Measurements from ENCODE around the gene PXK. TPM values are rescaled to one million over a fixed set of nuclear protein-coding genes. Genes with fewer than 3 reads are reported as not detected.

The PXK gene
- total and polyA plus RNA-seq, 8 donors, result 8.3 to 54.0 (median 31.1) TPM

DNA sequence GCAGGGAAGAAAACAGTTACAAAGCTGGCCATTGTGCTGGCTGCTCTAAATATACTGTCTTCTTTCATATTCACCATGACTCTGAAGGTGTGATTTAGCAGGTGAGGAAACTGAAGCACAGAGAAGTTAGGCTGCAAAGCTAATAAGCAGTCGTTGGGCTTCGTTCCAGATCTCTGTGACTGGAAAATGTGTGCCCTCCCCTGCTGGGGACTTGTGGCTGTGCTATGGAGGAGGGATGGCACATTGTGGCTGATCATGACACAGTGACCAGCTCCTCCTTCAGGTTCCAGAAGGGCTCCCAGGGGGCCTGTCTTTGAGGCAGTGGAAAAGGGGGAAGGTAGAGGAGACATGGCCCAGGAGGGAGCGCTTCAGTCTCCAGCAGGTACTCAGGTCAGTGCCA lies 19.2 kb downstream of the PXK start:
- DNase-seq, result no peak
- H3K27me3 ChIP-seq, result no peaks in the 10 kb centered on the region
- H3K4me1 ChIP-seq, result peaks cover 9 to 57% (median 30%) of the 10 kb centered on the region in 4 donors
- H3K27ac ChIP-seq, result no peak overlapping the region
- 80 to 94% (median 85%) methylated on average over 3 of the region's 3 CpGs for WGBS, 5 donors
- H3K36me3 ChIP-seq, result no peaks in the 10 kb centered on the region
- H3K4me3 ChIP-seq, result no peak overlapping the region
- no peaks in the 10 kb centered on the region for H3K9me3 ChIP-seq
- TF ChIP-seq, protein P1, sequence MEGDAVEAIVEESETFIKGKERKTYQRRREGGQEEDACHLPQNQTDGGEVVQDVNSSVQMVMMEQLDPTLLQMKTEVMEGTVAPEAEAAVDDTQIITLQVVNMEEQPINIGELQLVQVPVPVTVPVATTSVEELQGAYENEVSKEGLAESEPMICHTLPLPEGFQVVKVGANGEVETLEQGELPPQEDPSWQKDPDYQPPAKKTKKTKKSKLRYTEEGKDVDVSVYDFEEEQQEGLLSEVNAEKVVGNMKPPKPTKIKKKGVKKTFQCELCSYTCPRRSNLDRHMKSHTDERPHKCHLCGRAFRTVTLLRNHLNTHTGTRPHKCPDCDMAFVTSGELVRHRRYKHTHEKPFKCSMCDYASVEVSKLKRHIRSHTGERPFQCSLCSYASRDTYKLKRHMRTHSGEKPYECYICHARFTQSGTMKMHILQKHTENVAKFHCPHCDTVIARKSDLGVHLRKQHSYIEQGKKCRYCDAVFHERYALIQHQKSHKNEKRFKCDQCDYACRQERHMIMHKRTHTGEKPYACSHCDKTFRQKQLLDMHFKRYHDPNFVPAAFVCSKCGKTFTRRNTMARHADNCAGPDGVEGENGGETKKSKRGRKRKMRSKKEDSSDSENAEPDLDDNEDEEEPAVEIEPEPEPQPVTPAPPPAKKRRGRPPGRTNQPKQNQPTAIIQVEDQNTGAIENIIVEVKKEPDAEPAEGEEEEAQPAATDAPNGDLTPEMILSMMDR (IDR thresholded peaks at IDR 0.05), result no peak
- TF ChIP-seq POLR2A (IDR thresholded peaks at IDR 0.05), result no peak
- no peak for TF ChIP-seq EP300 (IDR thresholded peaks at IDR 0.05)
- TF ChIP-seq POLR2AphosphoS5 (IDR thresholded peaks at IDR 0.05), result no peak
- intact Hi-C loops (cut with DNase I; ENCODE audit: low total_unique reads), result no loop called here

DNA sequence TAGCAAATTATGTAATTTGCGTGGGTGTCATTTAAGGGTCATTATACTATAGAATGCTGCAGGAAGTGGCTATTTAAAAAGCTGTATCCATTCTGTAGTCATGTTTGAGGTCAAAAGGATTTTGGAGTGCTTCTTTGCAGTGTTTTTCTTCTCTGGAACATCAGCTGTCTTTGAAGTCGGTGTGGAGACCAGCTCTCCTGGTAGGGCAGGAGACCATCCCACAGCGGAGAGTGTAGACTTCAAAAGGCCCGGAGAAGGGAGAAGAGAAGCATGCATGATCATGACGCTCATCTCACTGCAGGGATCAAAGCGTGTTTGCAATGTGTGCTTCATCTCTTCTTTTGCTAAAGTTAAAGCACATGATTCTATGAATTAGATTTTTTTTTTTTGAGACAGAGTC lies 19.9 kb downstream of the PXK start:
- peaks cover 9 to 64% (median 28%) of the 10 kb centered on the region in 4 donors for H3K4me1 ChIP-seq
- WGBS, 5 donors, result 85 to 93% (median 89%) methylated on average over 6 of the region's 6 CpGs
- no peak overlapping the region for H3K4me3 ChIP-seq
- TF ChIP-seq POLR2AphosphoS5 (IDR thresholded peaks at IDR 0.05) (no peak), POLR2A (IDR thresholded peaks at IDR 0.05) (no peak), EP300 (IDR thresholded peaks at IDR 0.05) (no peak)
- TF ChIP-seq, protein P1 (IDR thresholded peaks at IDR 0.05), result no peak
- H3K9me3 ChIP-seq, result no peaks in the 10 kb centered on the region
- H3K27me3 ChIP-seq, result no peaks in the 10 kb centered on the region
- intact Hi-C loops (cut with DNase I; ENCODE audit: low total_unique reads), result no loop called here
- no peak for DNase-seq
- H3K36me3 ChIP-seq, result no peaks in the 10 kb centered on the region
- no peak overlapping the region for H3K27ac ChIP-seq

DNA sequence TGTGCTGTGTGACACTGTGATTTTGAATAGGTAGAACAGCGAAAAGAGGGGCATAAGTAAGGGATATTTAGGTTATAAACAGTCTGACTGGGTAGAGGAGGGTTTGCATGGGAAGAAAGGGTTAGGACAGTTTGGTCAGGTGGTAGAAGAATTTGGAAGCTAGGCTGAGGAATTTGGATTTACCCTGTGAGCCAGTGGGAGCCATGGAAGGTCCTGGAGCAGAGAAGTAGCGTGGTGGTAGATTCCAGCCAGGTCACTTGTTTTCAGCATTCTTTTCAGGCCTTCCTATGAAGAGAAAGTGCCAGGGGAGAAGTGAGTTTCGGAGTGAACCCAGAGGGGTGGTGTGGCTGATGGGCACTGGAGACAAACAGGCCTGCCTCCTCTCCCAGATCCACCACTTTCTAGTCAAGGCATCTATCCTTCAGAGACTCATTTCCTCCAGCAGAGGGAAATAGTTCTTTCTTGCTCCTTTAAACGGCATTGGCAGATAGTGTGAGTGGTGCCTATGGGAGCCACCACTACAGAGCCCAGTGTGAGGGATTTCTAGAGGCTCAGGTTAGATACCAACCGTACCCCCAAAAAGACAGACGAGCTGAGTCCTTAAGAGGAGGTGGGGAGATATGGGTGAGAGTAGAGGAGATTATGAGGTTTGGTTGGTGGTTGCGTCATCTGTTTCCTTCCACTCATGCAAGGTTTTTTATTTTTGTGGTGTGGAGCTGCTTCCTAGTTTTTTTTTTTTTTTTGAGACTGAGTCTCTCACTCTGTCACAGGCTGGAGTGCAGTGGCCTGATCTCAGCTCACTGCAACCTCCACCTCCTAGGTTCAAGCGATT lies 21.2 kb downstream of the PXK start:
- H3K36me3 ChIP-seq, result no peaks in the 10 kb centered on the region
- H3K9me3 ChIP-seq, result no peaks in the 10 kb centered on the region
- 79 to 84% (median 82%) methylated on average over 8 of the region's 8 CpGs for WGBS, 5 donors
- no peaks in the 10 kb centered on the region for H3K27me3 ChIP-seq
- peak overlapping the region in 2 of 5 donors; percentile 53 to 55 for H3K27ac ChIP-seq
- intact Hi-C loops (cut with DNase I; ENCODE audit: low total_unique reads), result no loop called here
- peak in 1 of 2 donors; percentile 31 for DNase-seq
- H3K4me3 ChIP-seq, result no peak overlapping the region
- TF ChIP-seq EP300 (IDR thresholded peaks at IDR 0.05) (no peak), POLR2A (IDR thresholded peaks at IDR 0.05) (no peak), POLR2AphosphoS5 (IDR thresholded peaks at IDR 0.05) (no peak)
- TF ChIP-seq, protein P1 (IDR thresholded peaks at IDR 0.05), result no peak
- peaks cover 9 to 68% (median 27%) of the 10 kb centered on the region in 4 donors for H3K4me1 ChIP-seq

DNA sequence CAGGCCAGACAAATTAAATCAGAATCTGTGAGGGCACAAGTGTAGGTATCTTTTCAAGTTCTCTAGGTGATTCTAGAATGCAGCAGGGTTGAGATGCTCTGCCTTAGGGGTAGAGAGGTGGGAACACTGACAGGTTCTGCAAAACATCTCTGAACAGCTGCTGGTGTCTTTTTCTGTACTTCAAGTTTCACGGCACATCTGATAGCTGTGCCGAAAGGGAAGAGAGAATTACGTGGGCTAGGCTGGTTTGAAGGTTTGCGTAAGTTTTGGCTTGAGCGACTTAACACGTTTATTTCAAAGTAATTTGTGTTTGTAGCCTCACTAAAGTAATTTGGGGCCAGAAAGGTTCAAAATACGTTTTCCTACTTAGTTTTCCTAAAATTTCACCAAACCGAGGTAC lies 22.5 kb downstream of the PXK start:
- intact Hi-C loops (cut with DNase I; ENCODE audit: low total_unique reads), result no loop called here
- 84 to 90% (median 87%) methylated on average over 8 of the region's 8 CpGs for whole genome bisulfite sequencing, 5 donors
- Histone ChIP-seq H3K27ac (peak overlapping the region in 1 of 5 donors; percentile 10), H3K27me3 (no peaks in the 10 kb centered on the region), H3K36me3 (no peaks in the 10 kb centered on the region), H3K4me1 (peaks cover 9 to 60% (median 28%) of the 10 kb centered on the region in 4 donors), H3K4me3 (no peak overlapping the region), H3K9me3 (no peaks in the 10 kb centered on the region)
- no peak for DNase-seq
- no peak for TF ChIP-seq EP300 (IDR thresholded peaks at IDR 0.05)

DNA sequence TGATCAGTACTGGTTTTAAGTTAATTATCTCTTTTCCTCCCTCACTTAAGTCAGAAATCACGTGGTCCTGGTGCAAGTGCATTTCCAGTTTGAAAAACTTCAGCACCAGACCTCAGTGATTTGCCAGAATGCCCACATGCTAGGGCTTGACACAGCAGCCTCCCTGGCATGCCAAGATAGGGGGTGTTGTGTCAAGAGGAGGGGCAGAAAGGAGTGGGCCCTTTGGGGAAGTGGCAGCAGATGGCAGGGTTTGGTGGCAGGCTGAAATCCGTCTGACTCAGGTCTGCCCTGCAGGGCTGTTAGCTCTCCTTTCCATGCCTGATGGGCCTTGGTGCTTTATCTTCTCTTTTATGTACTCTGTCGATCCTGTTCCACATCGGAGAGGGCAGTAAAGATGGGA lies 23.4 kb downstream of the PXK start:
- no peaks in the 10 kb centered on the region for H3K9me3 ChIP-seq
- no peak overlapping the region for H3K4me3 ChIP-seq
- H3K27ac ChIP-seq, result peak overlapping the region in 3 of 5 donors; percentile 10 to 48 (median 31)
- WGBS, 5 donors, result 33 to 40% (median 36%) methylated on average over 4 of the region's 4 CpGs
- no peaks in the 10 kb centered on the region for H3K36me3 ChIP-seq
- no peaks in the 10 kb centered on the region for H3K27me3 ChIP-seq
- DNase-seq, result peak in 1 of 2 donors; percentile 32
- peaks cover 9 to 54% (median 24%) of the 10 kb centered on the region in 4 donors for H3K4me1 ChIP-seq
- intact Hi-C loops (cut with DNase I; ENCODE audit: low total_unique reads), result no loop called here
- TF ChIP-seq EP300 (IDR thresholded peaks at IDR 0.05) (no peak), POLR2AphosphoS5 (IDR thresholded peaks at IDR 0.05) (no peak), POLR2A (IDR thresholded peaks at IDR 0.05) (no peak)
- TF ChIP-seq, protein P1 (IDR thresholded peaks at IDR 0.05), result no peak
